MCF 10A (cell line): ENCODE data around the gene IGF1R. TPM values are rescaled to one million over a fixed set of nuclear protein-coding genes. Genes with fewer than 3 reads are reported as not detected.

ENCODE experiments used
- Bru-seq: library from RNA; stranded (reverse); fragments of 400-500 nt; gene quantifications from one replicate; lab custom pipeline; 2021; lab: Mats Ljungman, UMichigan
- BruChase-seq, 2 experiments: library from RNA; stranded (reverse); fragments of 400-500 nt; gene quantifications; one replicate each; lab custom pipeline; 2021; lab: Mats Ljungman, UMichigan
- BruUV-seq: library from RNA; stranded (reverse); fragments of 400-500 nt; replicated peaks from 2 replicates; lab custom pipeline; 2021; lab: Mats Ljungman, UMichigan
- CTCF ChIA-PET: fragments of 300-600 bp; sonication (Branson Sonifier 250); formaldehyde crosslinking; extraction: SDS; loops from one replicate; lab custom pipeline; 2021; ENCODE audit warnings: antibody characterized with exemption, inconsistent platforms; lab: Yijun Ruan, JAX
- POLR2A ChIA-PET: fragments of 300-600, 350-650 bp; sonication (Branson Sonifier 250); formaldehyde crosslinking; extraction: SDS; loops from one replicate; lab custom pipeline; 2020; ENCODE audit warnings: antibody characterized with exemption, inconsistent platforms; lab: Yijun Ruan, JAX
- DNase-seq: peaks from one replicate; pipeline ENCODE4 v3.0.0-alpha.2; 2018; ENCODE audit not compliant: unreplicated experiment
- H3K27ac Mint-ChIP-seq: one replicate; pipeline ENCODE4 v1.8.0; 2022; ENCODE audit warnings: mild to moderate bottlenecking, low read depth, mixed read lengths; ENCODE audit not compliant: unreplicated experiment
- H3K27me3 Mint-ChIP-seq: one replicate; pipeline ENCODE4 v1.8.0; 2022; ENCODE audit warnings: mixed read lengths; ENCODE audit not compliant: insufficient read depth, unreplicated experiment
- H3K36me3 Mint-ChIP-seq: one replicate; pipeline ENCODE4 v1.8.0; 2022; ENCODE audit warnings: mild to moderate bottlenecking, moderate library complexity, mixed read lengths; ENCODE audit not compliant: insufficient read depth, unreplicated experiment
- H3K4me1 Mint-ChIP-seq: one replicate; pipeline ENCODE4 v1.8.0; 2022; ENCODE audit warnings: mixed read lengths; ENCODE audit not compliant: insufficient read depth, unreplicated experiment
- H3K4me3 Mint-ChIP-seq: one replicate; pipeline ENCODE4 v1.8.0; 2022; ENCODE audit warnings: mild to moderate bottlenecking, moderate library complexity, mixed read lengths; ENCODE audit not compliant: unreplicated experiment
- H3K9me3 Mint-ChIP-seq: one replicate; pipeline ENCODE4 v1.8.0; 2022; ENCODE audit warnings: mixed read lengths; ENCODE audit not compliant: unreplicated experiment
- intact Hi-C: fragments of 100-400 bp; cut with micrococcal nuclease; formaldehyde crosslinking; loops from 2 replicates; pipeline ENCODE4 v1.14.1; 2022
- long read RNA-seq: library from polyadenylated mRNA; stranded (forward); transcript quantifications from one replicate; pipeline ENCODE4 v2.0.0, GENCODE V29; 2022
- total RNA-seq: library from RNA; stranded (reverse); gene quantifications from 2 replicates; pipeline ENCODE4 v1.2.3, GENCODE V29; 2022
- TF ChIP-seq, protein P1 (sequence below): fragments of 200-600 bp; IDR thresholded peaks from one replicate; pipeline ENCODE4 v1.8.0; 2022; ENCODE audit warnings: antibody characterized with exemption, mild to moderate bottlenecking; ENCODE audit not compliant: unreplicated experiment

The IGF1R gene
- 50.7 and 53.3 TPM in 2 replicates for total RNA-seq
- percentile 76 among the genes with signal in this experiment for Bru-seq, nascent RNA
- BruChase-seq, experiment 1, labeled RNA remaining after a 6-hour chase, result percentile 83 among the genes with signal in this experiment
- percentile 75 among the genes with signal in this experiment for BruChase-seq, experiment 2, labeled RNA remaining after a 2-hour chase
- long read RNA-seq, full-length matches to known transcripts, result 2 of 25 reads
- long read RNA-seq, partial matches to known transcripts, result 10 of 25 reads
- long read RNA-seq, other reads (novel, unspliced or antisense), result 13 of 25 reads

DNA sequence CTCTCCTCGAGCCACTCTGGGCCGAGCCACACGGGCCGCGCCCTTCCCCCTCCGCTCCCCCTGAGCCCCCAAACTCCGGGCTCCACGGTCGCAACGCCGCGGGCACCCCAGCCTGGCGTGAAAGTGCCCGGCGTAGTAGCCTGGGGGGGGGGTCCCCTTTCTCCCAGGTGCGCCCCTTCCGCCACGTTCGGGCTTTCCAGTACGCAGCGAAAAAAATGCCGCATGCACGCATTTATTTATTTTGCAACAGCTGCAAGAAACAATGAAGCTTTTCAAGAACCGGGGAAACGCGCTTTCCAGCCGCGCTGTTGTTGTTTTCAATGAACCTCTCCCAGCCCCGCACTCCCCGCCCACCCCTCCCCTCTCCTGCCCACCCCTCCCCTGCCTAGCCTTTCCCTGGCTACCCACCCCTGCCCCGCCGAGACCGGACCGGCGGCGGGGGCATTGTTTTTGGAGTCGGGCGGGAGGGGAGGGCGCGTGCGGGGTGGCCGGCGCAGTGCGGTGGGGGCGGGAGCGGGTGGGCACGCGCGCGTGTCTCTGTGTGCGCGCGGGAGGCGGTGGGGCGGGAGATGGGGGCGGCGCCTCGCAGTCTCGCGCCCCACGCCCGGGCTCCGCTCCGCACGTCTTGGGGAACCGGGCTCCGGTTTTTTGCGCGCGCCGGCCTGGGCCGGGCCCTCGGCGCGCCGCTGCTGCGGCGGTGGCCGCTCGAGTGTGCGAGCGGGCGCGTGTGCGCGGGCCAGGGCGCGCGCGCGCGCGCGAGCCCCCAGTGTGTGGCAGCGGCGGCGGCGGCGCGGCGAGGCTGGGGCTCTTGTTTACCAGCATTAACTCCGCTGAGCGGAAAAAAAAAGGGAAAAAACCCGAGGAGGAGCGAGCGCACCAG lies at the start of gene IGF1R:
IGF1R (plus strand) TSS at position 766 of the 880 bp plus-strand sequence. CDS start 1,043 bp downstream, outside the sequence.
- no peaks in the 10 kb centered on the region for H3K9me3 Mint-ChIP-seq
- peaks cover 43% of the 10 kb centered on the region for H3K27me3 Mint-ChIP-seq
- H3K4me3 Mint-ChIP-seq, result peak within 1 kb of the TSS; percentile 89
- ChIA-PET POLR2A (interaction anchor here (0.6 to 8.0 kb wide), 24 partner anchors 9 to 602 kb away, joined by 3 to 148 read pairs (median 5); no protein-coding TSS in a partner anchor), CTCF (interaction anchor here (0.6 to 2.6 kb wide), 13 partner anchors 8 to 246 kb away, joined by 3 to 28 read pairs (median 3); no protein-coding TSS in a partner anchor)
- peaks cover 12% of the 10 kb centered on the region for H3K36me3 Mint-ChIP-seq
- intact Hi-C loops, result loop anchor here (1.0 to 5.0 kb wide), 4 partner anchors 66 to 409 kb away; no protein-coding TSS in a partner anchor
- H3K4me1 Mint-ChIP-seq, result peaks cover 14% of the 10 kb centered on the region
- no TSS peak for BruUV-seq
- TF ChIP-seq, protein P1, sequence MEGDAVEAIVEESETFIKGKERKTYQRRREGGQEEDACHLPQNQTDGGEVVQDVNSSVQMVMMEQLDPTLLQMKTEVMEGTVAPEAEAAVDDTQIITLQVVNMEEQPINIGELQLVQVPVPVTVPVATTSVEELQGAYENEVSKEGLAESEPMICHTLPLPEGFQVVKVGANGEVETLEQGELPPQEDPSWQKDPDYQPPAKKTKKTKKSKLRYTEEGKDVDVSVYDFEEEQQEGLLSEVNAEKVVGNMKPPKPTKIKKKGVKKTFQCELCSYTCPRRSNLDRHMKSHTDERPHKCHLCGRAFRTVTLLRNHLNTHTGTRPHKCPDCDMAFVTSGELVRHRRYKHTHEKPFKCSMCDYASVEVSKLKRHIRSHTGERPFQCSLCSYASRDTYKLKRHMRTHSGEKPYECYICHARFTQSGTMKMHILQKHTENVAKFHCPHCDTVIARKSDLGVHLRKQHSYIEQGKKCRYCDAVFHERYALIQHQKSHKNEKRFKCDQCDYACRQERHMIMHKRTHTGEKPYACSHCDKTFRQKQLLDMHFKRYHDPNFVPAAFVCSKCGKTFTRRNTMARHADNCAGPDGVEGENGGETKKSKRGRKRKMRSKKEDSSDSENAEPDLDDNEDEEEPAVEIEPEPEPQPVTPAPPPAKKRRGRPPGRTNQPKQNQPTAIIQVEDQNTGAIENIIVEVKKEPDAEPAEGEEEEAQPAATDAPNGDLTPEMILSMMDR, result no peak
- peak; percentile 83 for DNase-seq
- peak within 1 kb of the TSS; percentile 83 for H3K27ac Mint-ChIP-seq

DNA sequence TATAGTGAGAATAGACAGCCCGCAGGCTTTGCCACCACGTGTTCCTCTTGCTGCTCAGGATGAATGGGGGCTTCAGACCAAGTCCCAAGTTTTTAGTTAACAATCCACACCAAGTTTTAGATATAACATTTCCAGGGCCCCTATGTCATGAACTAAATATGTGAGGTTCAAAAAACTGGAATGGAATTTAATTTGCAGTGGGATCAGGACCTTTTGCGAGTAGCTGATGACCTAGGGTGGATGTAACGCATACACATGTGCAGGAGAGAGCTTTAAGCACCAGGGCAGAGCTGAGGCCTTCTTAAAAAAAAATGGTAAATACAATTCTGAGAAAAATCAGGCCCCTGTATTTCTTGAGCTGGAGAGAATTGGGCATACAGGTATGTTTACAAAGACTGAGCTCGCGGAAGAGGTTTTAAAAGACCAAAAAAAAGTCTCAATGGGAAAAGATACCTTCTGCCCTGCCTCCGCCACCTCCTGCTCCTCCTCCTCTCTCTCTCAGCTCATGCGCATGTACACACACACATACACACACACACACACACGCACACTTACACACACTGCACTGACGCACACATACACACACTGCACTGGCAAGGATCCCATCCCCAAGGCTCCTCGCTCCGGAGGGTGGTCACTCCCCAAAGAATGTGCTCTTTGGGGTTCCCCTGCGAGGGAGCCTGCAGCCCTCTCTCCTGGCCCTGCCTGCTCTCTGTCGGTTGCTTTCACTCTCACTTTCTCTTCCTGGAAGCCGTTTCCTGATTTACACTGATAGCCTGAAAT lies 48.2 kb upstream of the IGF1R start:
- Mint-ChIP-seq H3K4me1 (peaks cover 14% of the 10 kb centered on the region), H3K27me3 (peaks cover 45% of the 10 kb centered on the region), H3K36me3 (no peaks in the 10 kb centered on the region), H3K9me3 (no peaks in the 10 kb centered on the region), H3K4me3 (peak overlapping the region; percentile 67), H3K27ac (no peak overlapping the region)
- intact Hi-C loops, result no loop called here
- POLR2A ChIA-PET, result interaction anchor here (0.6 to 1.1 kb wide), 4 partner anchors 10 to 273 kb away, joined by 3 to 6 read pairs (median 3); no protein-coding TSS in a partner anchor
- TF ChIP-seq, protein P1, result no peak
- CTCF ChIA-PET, result interaction anchor here (0.6 to 1.1 kb wide), 3 partner anchors 31 to 54 kb away, joined by 3 to 4 read pairs (median 3); no protein-coding TSS in a partner anchor
- no peak for DNase-seq
- no TSS peak for BruUV-seq

DNA sequence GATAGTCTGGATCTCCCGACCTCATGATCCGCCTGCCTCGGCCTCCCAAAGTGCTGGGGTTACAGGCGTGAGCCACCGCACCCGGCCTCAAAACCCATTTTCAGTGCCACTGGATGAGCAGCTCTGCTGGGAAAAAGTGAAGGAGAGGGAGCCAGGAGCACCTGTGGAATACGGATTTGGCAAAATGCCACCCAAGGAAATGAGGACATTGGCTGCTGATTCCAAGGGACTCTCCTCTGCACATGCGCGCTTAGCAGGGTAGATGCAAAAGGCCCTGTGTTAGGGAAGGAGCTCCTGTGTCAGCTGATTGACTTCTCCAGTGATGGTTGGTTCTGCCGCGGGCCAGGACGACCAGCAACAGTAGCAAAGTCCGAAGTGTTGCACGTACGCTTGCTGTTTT lies 43.4 kb upstream of the IGF1R start:
- no peak overlapping the region for H3K27ac Mint-ChIP-seq
- CTCF ChIA-PET, result no interaction called here
- TF ChIP-seq, protein P1, result no peak
- H3K27me3 Mint-ChIP-seq, result peaks cover 12% of the 10 kb centered on the region
- no peak overlapping the region for H3K4me3 Mint-ChIP-seq
- POLR2A ChIA-PET, result no interaction called here
- BruUV-seq, result no TSS peak
- no peaks in the 10 kb centered on the region for H3K9me3 Mint-ChIP-seq
- H3K36me3 Mint-ChIP-seq, result no peaks in the 10 kb centered on the region
- DNase-seq, result no peak
- intact Hi-C loops, result no loop called here
- peaks cover 14% of the 10 kb centered on the region for H3K4me1 Mint-ChIP-seq
